GM12878 (cell line): Measurements from ENCODE around the gene PRRG3. TPM values are rescaled to one million over a fixed set of nuclear protein-coding genes. Genes with fewer than 3 reads are reported as not detected.

Experiments
- ATAC-seq: fragments of 200-7000 bp; cut with Tn5 transposase; 3 replicates; pipeline ENCODE4 v1.9.1; 2020; ENCODE audit warnings: mild to moderate bottlenecking, moderate library complexity
- BruUV-seq: library from RNA; stranded (reverse); fragments of 400-500 nt; replicated peaks from 2 replicates; lab custom pipeline; 2021; lab: Mats Ljungman, UMichigan
- CTCF ChIA-PET: fragments of 300-600 bp; sonication (Branson Sonifier 250); formaldehyde crosslinking; extraction: SDS; loops from one replicate; lab custom pipeline; 2021; ENCODE audit warnings: inconsistent platforms; lab: Yijun Ruan, JAX
- POLR2A ChIA-PET: fragments of 350-600 bp; formaldehyde crosslinking; extraction: SDS; loops from one replicate; lab custom pipeline; 2021; ENCODE audit warnings: inconsistent platforms; lab: Charles Lee
- RAD21 ChIA-PET: fragments of 300-600 bp; sonication (Branson Sonifier 250); formaldehyde crosslinking; loops from one replicate; lab custom pipeline; 2023; ENCODE audit warnings: antibody characterized with exemption; ENCODE audit not compliant: unreplicated experiment; lab: Charles Lee
- SMC1A ChIA-PET: fragments of 300-600 bp; sonication (Branson Sonifier 250); formaldehyde crosslinking; loops from one replicate; lab custom pipeline; 2023; ENCODE audit not compliant: unreplicated experiment, uncharacterized antibody; lab: Charles Lee
- DNase-seq: peaks from one replicate; pipeline ENCODE4 v3.0.0-alpha.2; 2011; ENCODE audit warnings: low read depth, low spot score
- FAIRE-seq: peaks from 3 replicates; lab custom pipeline; 2011; peaks lifted over from hg19 to GRCh38; lab: Jason Lieb, UNC
- H2AFZ ChIP-seq: 2 replicates; pipeline ENCODE4 v1.6.0; 2011; ENCODE audit warnings: low read depth, low read length, control low read depth; ENCODE audit not compliant: control insufficient read depth
- H3K27ac ChIP-seq: 2 replicates; pipeline ENCODE4 v1.5.1; 2011; ENCODE audit warnings: control low read depth; ENCODE audit not compliant: control insufficient read depth, insufficient read depth
- H3K27me3 ChIP-seq, 2 experiments: replicated peaks in 1 of 2; 2 replicates each; pipeline versions ENCODE4 v1.6.0 to v1.6.1; 2011; ENCODE audit warnings: low read length in 1 of 2; ENCODE audit not compliant: control insufficient read depth in 2 of 2, insufficient read depth in 2 of 2
- H3K36me3 ChIP-seq, 2 experiments: 2 replicates each; pipeline ENCODE4 v1.5.1; 2011; ENCODE audit warnings: low read length in 1 of 2; ENCODE audit not compliant: control insufficient read depth in 2 of 2, insufficient read depth in 2 of 2
- H3K4me1 ChIP-seq: 2 replicates; pipeline ENCODE4 v1.6.1; 2011; ENCODE audit warnings: mild to moderate bottlenecking, low read length, moderate library complexity, mixed read lengths; ENCODE audit not compliant: control insufficient read depth, insufficient read depth
- H3K4me2 ChIP-seq: 2 replicates; pipeline ENCODE4 v1.6.0; 2011; ENCODE audit warnings: control low read depth; ENCODE audit not compliant: control insufficient read depth, insufficient read depth
- H3K4me3 ChIP-seq: fragments of 200-600 bp; sonication (generic); 2 replicates; pipeline ENCODE4 v1.5.1; 2016
- H3K79me2 ChIP-seq: 2 replicates; pipeline ENCODE4 v1.6.0; 2011; ENCODE audit warnings: low read length; ENCODE audit not compliant: control insufficient read depth, insufficient read depth
- H3K9ac ChIP-seq: 2 replicates; pipeline ENCODE4 v1.8.0; 2011; ENCODE audit warnings: low read length, control low read depth, mixed read lengths; ENCODE audit not compliant: control insufficient read depth, insufficient read depth
- H3K9me3 ChIP-seq: replicated peaks from 3 replicates; pipeline ENCODE4 v1.5.1; 2011; ENCODE audit warnings: mild to moderate bottlenecking, low read length; ENCODE audit not compliant: control insufficient read depth, insufficient read depth
- H4K20me1 ChIP-seq: 2 replicates; pipeline ENCODE4 v1.6.0; 2011; ENCODE audit not compliant: control insufficient read depth, insufficient read depth
- BRCA1 ChIP-seq: IDR thresholded peaks from 2 replicates; pipeline ENCODE4 v1.6.1; 2011; ENCODE audit warnings: low read depth, low read length, improper control_type of control experiment
- CEBPB ChIP-seq, 2 experiments: fragments of 150-350 bp in 1 of 2; IDR thresholded peaks; 2 replicates each; pipeline ENCODE4 v1.6.1; 2012 to 2014; ENCODE audit warnings: low read depth in 2 of 2, low read length in 2 of 2, borderline replicate concordance in 1 of 2, inconsistent platforms in 1 of 2
- EED ChIP-seq: sonication (generic); IDR thresholded peaks from 2 replicates; pipeline ENCODE4 v1.6.1; 2016; ENCODE audit warnings: antibody characterized with exemption, low read depth
- ESRRA ChIP-seq: IDR thresholded peaks from 2 replicates; pipeline ENCODE4 v1.6.1; 2012; ENCODE audit warnings: mild to moderate bottlenecking, low read length, improper control_type of control experiment
- EZH2 ChIP-seq: IDR thresholded peaks from 2 replicates; pipeline ENCODE4 v1.6.1; 2012; ENCODE audit warnings: low read depth, mild to moderate bottlenecking, control low read depth, inconsistent platforms, low read length, borderline replicate concordance; ENCODE audit not compliant: control insufficient read depth
- MTA3 ChIP-seq: IDR thresholded peaks from 2 replicates; pipeline ENCODE4 v1.6.1; 2012; ENCODE audit warnings: low read length, inconsistent platforms, borderline replicate concordance
- MXI1 ChIP-seq: fragments of 150-350 bp; IDR thresholded peaks from 2 replicates; pipeline ENCODE4 v1.6.1; 2011; ENCODE audit warnings: low read depth, mild to moderate bottlenecking, inconsistent platforms, low read length, improper control_type of control experiment
- MYB ChIP-seq: fragments of 150-350 bp; IDR thresholded peaks from 2 replicates; pipeline ENCODE4 v1.6.1; 2014; ENCODE audit warnings: mild to moderate bottlenecking, low read depth, low read length, borderline replicate concordance
- NBN ChIP-seq: fragments of 450-650 bp; IDR thresholded peaks from 2 replicates; pipeline ENCODE4 v1.6.1; 2016
- NFYB ChIP-seq: IDR thresholded peaks from 2 replicates; pipeline ENCODE4 v1.6.1; 2011; ENCODE audit warnings: low read depth, mild to moderate bottlenecking, low read length, improper control_type of control experiment, moderate library complexity; ENCODE audit not compliant: insufficient read depth
- POLR2A ChIP-seq: IDR thresholded peaks from 2 replicates; pipeline ENCODE4 v1.6.1; 2011; ENCODE audit warnings: low read depth, mild to moderate bottlenecking, low read length
- POLR2AphosphoS2 ChIP-seq: IDR thresholded peaks from 2 replicates; pipeline ENCODE4 v1.6.1; 2011; ENCODE audit warnings: low read depth, mild to moderate bottlenecking, low read length, improper control_type of control experiment, moderate library complexity
- RAD51 ChIP-seq: fragments of 450-650 bp; IDR thresholded peaks from 2 replicates; pipeline ENCODE4 v1.6.1; 2016; ENCODE audit warnings: moderate library complexity, mild to moderate bottlenecking, inconsistent platforms
- TAF1 ChIP-seq: IDR thresholded peaks from 2 replicates; pipeline ENCODE4 v1.6.1; 2011; ENCODE audit warnings: mild to moderate bottlenecking, low read depth, low read length, borderline replicate concordance
- TARDBP ChIP-seq: IDR thresholded peaks from 2 replicates; pipeline ENCODE4 v1.6.1; 2016; ENCODE audit warnings: borderline replicate concordance
- WGBS: methylation state at CpG from one replicate; pipeline ENCODE4 v1.1.6; 2016; ENCODE audit warnings: low lambda C conversion rate; ENCODE audit not compliant: insufficient replicate concordance, insufficient coverage; ENCODE audit errors: missing lambda C conversion rate; 5-methylcytosine and 5-hydroxymethylcytosine counted together
- in situ Hi-C: fragments of 300-500 bp; cut with MboI; formaldehyde crosslinking; loops from 9 replicates; pipeline ENCODE4 v1.14.3; 2018; ENCODE audit warnings: mixed read lengths
- intact Hi-C: fragments of 100-400 bp; cut with micrococcal nuclease; formaldehyde crosslinking; loops from one replicate; pipeline ENCODE4 v1.14.2; 2022; ENCODE audit not compliant: unreplicated experiment
- polyA plus RNA-seq, 11 experiments: library from polyadenylated mRNA; depleted of rRNA in 4 of 11; unstranded in 6 of 11; stranded (reverse) in 5 of 11; fragments of >200 nt; fragmentation: Nextera tagmentation in 4 of 11; fragmentation: Illumina TruSeq in 1 of 11; extraction: Ambion mirVana in 4 of 11; extraction: Trizol in 1 of 11; gene quantifications; 1 replicate in 1 of 11; 2 replicates in 10 of 11; pipeline versions ENCODE4 v1.2.1 to v1.2.3, GENCODE V29; 2011 to 2016; ENCODE audit warnings: inconsistent platforms in 2 of 11, missing spikeins in 2 of 11, low read depth in 1 of 11
- total RNA-seq, 4 experiments: library from RNA; depleted of rRNA in 3 of 4; stranded (reverse); fragments of >200 nt in 3 of 4; fragmentation: Illumina TruSeq in 1 of 4; extraction: Trizol in 1 of 4; gene quantifications; 2 replicates each; pipeline versions ENCODE4 v1.2.1 to v1.2.3, GENCODE V29; 2013 to 2021
- TF ChIP-seq, protein P1 (sequence below): IDR thresholded peaks from 2 replicates; pipeline ENCODE4 v1.6.1; 2011; ENCODE audit warnings: borderline replicate concordance, low read depth, mild to moderate bottlenecking, moderate library complexity, mixed read lengths, low read length; ENCODE audit not compliant: insufficient read depth; ENCODE audit errors: extremely low read length
- TF ChIP-seq, protein P2 (sequence below): IDR thresholded peaks from 2 replicates; pipeline ENCODE4 v1.6.1; 2012; ENCODE audit warnings: improper control_type of control experiment, low read depth, low read length; ENCODE audit not compliant: insufficient replicate concordance

Gene PRRG3
- total and polyA plus RNA-seq, 10 of the 15 experiments (the other 5 are each of a cell fraction or from before 2014, with no cell fraction given) = under 0.01 TPM; not detected in 9

DNA sequence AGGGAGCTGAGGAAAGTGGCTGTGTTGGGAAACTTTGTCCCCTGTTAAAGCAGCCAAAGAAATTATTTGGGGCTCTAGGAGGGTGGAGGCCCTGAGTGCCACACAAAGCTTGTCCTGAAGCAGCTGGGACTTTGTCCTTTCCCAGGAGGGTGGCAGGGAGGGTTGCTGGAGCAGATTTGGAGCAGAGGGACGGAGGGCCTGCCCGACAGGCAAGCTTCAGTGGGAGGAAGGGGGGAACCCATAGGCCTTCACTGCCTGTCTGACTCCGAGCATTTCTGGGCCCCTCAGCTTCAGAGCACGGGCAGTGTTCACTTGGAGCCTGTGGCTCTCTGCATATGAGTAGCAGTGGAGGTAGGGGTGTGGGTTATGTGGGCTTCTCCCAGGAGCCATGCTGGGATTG is 32.1 kb downstream of the PRRG3 start:
- 0% methylated on average over 4 of the region's 4 CpGs for WGBS
- no TSS peak for BruUV-seq
- no peak overlapping the region for H3K9ac ChIP-seq
- ChIA-PET CTCF (interaction anchor here (1.0 kb wide), 1 partner anchor 21 kb away, joined by 3 read pairs; no protein-coding TSS in a partner anchor), SMC1A (no interaction called here), POLR2A (no interaction called here), RAD21 (no interaction called here)
- no peaks in the 10 kb centered on the region for H3K27me3 ChIP-seq
- no peak overlapping the region for H3K4me3 ChIP-seq
- no peaks in the 10 kb centered on the region for H3K9me3 ChIP-seq
- H3K4me2 ChIP-seq = no peak overlapping the region
- in situ Hi-C loops (no loop called here), intact Hi-C loops (no loop called here)
- no peak overlapping the region for H2AFZ ChIP-seq
- ATAC-seq (no peak), FAIRE-seq (no peak), DNase-seq (no peak)
- H3K27ac ChIP-seq = no peak overlapping the region
- H3K36me3 ChIP-seq = no peaks in the 10 kb centered on the region
- H3K4me1 ChIP-seq = no peaks in the 10 kb centered on the region
- no peaks in the 10 kb centered on the region for H4K20me1 ChIP-seq
- TF ChIP-seq BRCA1 (no peak), MYB (no peak), EED (no peak), MTA3 (no peak), NFYB (no peak), TAF1 (no peak), EZH2 (no peak), POLR2A (no peak), RAD51 (no peak), POLR2AphosphoS2 (no peak), NBN (no peak), TARDBP (no peak), MXI1 (no peak), CEBPB (IDR thresholded peaks at IDR 0.05; ENCODE audit: borderline replicate concordance in 1 of 2, low read depth in 2 of 2, low read length in 2 of 2) (no peak), ESRRA (no peak)
- TF ChIP-seq, protein P1, sequence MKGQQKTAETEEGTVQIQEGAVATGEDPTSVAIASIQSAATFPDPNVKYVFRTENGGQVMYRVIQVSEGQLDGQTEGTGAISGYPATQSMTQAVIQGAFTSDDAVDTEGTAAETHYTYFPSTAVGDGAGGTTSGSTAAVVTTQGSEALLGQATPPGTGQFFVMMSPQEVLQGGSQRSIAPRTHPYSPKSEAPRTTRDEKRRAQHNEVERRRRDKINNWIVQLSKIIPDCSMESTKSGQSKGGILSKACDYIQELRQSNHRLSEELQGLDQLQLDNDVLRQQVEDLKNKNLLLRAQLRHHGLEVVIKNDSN = no peak
- TF ChIP-seq, protein P2, sequence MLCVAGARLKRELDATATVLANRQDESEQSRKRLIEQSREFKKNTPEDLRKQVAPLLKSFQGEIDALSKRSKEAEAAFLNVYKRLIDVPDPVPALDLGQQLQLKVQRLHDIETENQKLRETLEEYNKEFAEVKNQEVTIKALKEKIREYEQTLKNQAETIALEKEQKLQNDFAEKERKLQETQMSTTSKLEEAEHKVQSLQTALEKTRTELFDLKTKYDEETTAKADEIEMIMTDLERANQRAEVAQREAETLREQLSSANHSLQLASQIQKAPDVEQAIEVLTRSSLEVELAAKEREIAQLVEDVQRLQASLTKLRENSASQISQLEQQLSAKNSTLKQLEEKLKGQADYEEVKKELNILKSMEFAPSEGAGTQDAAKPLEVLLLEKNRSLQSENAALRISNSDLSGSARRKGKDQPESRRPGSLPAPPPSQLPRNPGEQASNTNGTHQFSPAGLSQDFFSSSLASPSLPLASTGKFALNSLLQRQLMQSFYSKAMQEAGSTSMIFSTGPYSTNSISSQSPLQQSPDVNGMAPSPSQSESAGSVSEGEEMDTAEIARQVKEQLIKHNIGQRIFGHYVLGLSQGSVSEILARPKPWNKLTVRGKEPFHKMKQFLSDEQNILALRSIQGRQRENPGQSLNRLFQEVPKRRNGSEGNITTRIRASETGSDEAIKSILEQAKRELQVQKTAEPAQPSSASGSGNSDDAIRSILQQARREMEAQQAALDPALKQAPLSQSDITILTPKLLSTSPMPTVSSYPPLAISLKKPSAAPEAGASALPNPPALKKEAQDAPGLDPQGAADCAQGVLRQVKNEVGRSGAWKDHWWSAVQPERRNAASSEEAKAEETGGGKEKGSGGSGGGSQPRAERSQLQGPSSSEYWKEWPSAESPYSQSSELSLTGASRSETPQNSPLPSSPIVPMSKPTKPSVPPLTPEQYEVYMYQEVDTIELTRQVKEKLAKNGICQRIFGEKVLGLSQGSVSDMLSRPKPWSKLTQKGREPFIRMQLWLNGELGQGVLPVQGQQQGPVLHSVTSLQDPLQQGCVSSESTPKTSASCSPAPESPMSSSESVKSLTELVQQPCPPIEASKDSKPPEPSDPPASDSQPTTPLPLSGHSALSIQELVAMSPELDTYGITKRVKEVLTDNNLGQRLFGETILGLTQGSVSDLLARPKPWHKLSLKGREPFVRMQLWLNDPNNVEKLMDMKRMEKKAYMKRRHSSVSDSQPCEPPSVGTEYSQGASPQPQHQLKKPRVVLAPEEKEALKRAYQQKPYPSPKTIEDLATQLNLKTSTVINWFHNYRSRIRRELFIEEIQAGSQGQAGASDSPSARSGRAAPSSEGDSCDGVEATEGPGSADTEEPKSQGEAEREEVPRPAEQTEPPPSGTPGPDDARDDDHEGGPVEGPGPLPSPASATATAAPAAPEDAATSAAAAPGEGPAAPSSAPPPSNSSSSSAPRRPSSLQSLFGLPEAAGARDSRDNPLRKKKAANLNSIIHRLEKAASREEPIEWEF = no peak
- H3K79me2 ChIP-seq = no peaks in the 10 kb centered on the region
